ENCODE data around the gene TMEM119. TPM values are rescaled to one million over a fixed set of nuclear protein-coding genes. Genes with fewer than 3 reads are reported as not detected.

The TMEM119 gene
- total RNA-seq, 1 donor from 2014 or later = 1.3 TPM

DNA sequence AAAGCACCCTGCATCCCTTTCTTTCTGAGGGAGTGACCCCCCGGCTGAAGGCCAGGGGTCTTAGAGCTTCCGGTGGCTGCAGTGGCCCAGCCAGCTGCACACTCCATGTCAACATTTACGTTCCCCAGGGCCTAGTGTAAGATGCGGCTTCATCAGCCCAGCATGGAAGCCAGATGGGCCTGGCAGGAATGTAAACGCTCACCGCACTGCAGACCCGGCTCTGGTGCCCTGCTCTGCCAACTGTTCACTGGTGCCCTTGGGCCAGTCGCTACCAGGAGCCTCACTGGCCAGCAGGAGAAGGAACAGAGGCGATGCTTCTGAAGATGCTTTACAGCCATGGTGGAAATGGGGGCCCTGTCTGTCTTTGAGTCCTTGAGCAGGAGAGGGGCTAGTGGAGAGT lies 8.6 kb upstream of the TMEM119 start:
- ATAC-seq = no peak
- DNase-seq (ENCODE audit: missing footprints) = no peak
- intact Hi-C loops (cut with DNase I) = no loop called here

DNA sequence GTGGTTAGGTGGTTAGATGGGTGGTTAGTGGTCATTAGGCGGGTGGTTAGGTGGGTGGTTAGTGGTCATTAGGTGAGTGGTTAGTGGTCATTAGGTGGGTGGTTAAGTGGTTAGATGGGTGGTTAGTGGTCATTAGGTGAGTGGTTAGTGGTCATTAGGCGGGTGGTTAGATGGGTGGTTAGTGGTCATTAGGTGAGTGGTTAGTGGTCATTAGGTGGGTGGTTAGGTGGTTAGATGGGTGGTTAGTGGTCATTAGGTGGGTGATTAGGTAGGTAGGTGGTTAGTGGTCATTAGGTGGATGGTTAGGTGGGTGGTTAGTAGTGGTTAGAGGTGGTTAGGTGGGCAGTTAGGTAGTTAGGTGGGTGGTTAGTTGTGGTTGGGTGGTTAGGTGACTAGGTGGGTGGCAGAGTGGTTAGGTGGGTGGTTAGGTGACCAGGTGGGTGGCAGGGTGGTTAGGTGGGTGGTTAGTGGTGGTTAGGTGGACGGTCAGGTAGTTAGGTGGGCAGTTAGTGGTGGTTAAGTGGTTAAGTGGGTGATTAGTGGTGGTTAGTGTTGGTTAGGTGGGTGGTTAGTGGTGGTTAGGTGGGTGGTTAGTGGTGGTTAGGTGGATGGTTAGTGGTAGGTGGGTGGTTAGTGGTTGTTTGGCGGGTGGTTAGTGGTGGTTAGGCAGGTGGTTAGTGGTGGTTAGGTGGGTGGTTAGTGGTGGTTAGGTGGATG lies 8.0 kb upstream of the TMEM119 start:
- ATAC-seq (no peak), DNase-seq (ENCODE audit: missing footprints) (no peak)
- intact Hi-C loops (cut with DNase I) = no loop called here

DNA sequence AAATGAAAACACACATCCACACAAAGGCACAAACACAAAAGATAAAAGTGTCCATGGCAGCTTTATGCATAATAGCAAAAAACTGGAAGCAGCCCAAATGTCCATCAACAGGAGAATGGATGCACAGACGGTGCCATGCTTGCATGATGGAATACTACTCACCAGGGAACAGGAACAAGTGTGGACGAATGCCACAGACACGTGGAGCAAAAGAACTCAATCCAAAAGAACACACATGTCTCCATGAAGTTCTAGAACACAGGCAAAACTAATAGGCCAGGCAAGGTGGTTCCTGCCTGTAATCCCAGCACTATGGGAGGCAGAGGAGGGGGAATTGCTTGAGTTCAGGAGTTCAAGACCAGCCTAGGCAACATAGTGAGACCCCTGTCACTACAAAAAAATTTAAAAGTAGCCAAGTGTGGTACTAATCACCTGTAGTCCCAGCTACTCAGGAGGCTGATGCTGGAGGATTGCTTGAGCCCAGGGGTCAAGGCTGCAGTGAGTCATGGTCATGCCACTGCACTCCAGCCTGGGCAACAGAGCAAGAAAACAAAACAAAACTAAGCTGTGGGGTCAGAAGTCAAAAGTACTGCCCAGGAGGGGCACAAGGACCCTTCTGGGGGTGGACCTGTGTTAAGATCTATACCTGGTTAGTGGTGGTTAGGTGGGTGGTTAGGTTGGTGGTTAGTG lies 7.3 kb upstream of the TMEM119 start:
- no peak for DNase-seq (ENCODE audit: missing footprints)
- intact Hi-C loops (cut with DNase I) = no loop called here
- no peak for ATAC-seq

DNA sequence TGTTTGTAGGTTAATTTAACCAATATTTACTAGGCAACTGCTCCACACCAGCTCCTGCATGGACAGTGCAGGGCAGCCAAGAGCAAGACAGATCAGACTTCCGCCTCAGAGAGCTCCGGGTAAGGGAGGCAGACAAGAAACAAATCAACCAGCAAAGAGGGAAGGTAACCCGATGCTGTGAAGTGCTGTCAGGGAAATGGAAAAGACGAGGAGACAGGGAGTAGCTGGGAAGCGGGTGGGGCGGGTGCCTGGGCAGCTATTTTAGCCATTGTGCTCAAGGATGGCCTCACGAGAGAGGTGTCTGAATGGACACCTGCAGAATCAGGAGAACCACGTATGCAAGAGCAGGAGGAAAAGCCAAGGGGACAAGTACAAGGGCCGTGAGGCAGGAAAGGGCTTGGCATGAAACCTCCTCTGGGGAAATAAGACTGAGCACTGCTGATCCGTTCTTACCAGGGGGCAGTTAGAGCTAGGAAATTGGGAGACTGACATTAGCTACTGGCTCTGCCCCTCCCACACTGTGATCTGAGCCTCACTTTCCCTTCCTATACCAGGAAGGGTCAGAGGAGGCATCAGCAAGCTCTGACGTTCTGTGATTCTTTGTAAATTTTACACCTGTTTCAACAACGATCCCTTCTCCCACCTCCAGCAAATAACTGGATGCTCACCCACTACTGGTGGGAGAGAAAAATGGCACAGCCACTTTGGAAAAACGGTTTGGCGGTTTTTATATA lies 6.5 kb upstream of the TMEM119 start:
- no peak for ATAC-seq
- no peak for DNase-seq (ENCODE audit: missing footprints)
- intact Hi-C loops (cut with DNase I) = no loop called here

DNA sequence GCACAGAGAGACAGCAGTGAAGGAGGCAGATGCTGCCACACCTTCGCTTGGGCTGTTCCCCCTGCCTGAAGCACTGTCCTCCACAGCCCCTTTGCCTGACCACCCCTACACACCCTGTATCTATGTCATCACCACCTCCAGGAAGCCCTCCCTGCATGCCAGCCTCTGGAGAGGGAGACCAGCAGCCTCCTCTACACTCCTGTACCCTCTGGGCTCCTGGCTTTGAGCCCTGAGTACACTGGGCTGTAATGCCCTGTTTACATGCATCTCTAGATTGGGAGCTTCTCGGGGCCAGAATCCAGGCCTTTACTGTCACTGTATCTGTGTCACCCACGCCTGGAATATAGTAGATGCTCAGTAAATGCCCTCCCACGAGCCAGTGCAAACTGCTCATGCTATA lies 5.9 kb upstream of the TMEM119 start:
- ATAC-seq = no peak
- DNase-seq (ENCODE audit: missing footprints) = no peak
- intact Hi-C loops (cut with DNase I) = no loop called here

DNA sequence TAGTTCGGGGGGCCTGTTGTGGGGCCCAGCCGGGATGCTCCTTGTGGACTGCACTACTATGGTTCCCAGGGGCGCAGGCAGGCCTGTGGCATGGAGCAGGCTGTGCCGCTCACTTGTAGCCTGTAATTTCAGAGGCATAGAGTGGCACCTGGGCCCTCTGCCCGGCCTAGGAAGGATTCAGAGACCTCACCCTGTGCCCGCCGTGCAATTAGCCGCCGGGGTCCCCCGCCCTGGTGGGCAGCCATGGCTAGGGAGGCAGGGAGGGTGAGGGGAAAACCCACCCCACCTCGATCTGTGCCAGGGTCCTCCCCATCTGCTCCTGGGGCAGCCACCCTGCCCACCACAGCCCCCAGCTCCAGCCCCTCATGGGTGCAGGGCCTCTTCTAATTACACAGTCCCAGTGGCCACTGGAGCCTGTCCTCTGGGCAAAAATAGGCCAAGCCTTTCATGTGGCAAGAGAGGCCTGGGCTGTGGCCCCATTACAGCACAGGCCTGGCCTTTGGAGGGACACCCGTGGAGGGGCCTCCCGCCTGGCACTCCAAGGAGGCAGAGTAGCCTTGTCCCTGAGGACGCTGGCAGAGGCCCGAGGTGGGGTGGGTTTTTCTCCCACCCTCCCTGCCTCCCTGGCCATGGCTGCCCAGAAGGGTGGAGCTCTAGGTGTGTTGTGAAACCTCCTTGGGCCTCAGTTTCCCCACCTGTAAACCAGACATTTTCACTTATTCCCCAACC lies 5.3 kb upstream of the TMEM119 start:
- no peak for ATAC-seq
- no peak for DNase-seq (ENCODE audit: missing footprints)
- intact Hi-C loops (cut with DNase I) = no loop called here

DNA sequence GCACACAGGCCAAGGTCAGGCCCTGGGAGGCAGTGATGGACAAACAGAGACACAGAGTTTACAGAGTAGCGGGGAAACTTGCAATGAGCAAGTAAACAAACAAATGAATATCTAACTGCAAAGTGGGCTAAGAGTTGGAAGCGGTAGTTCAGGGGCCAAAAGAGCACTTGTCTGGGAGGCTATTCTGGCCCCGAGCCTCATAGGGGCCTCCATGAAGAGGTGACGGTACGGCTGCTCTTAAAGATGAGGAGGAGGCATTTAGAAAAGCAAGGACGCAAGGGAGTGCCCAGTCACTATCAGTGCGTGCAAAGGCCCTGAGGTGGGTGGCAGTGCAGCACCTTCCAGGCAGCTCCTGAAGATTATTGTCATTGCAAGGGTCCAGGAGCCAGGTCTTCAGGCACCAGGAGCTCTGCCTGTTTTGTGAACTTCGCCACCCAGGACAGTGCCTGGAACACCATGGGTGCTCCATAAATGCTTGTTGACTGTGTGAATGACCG lies 4.4 kb upstream of the TMEM119 start:
- intact Hi-C loops (cut with DNase I) = no loop called here
- DNase-seq (ENCODE audit: missing footprints) = no peak
- no peak for ATAC-seq

DNA sequence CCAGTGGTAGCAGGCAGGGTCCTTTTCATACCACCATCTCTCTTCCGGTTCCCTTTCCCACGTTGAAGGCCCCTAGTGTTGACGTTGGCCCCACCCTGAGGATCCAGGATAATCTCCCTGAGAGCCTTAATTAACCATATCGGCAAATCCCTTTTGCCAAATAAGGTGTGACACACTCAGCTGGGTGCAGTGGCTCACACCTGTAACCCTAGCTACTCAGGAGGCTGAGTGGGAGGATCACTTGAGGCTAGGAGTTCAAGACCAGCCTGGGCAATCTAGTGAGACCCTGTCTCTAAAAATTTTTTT lies 2.8 kb upstream of the TMEM119 start:
- DNase-seq (ENCODE audit: missing footprints) (no peak), ATAC-seq (no peak)
- intact Hi-C loops (cut with DNase I) = no loop called here

DNA sequence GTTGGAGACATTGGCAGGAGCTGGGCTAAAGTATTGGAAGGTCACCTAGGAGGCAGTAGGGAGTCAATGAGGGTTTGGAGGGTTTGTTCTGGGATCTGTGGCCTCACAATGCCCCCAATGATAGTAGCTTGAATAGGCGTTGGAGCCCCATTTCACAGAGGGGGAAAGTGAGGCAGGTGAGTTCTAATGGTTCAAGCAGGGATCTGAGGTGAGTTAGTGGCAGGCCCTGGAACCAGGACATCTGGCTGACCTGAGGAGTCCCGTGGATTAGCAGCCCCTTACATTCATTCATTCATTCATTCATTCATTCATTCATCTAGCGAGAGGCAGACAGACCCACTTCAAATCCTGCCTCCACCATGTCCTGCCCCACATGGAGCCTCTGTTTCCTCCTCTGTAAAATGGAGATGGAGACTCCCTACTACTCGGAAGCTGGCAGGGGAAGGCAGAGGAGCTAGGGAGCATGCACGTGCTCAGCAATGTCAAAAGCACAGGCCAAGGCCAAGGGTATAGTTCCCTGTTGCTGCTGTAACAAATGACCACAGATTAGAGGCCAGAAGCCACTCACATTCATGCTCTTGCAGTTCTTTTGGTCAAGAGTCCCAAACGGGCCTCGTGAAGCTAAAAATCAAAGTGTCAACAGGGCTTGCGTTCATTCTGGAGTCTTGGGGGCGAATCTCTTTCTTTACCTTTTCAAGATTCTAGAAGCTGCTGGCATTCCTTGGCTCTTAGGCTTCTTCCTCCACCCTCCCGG lies 2.2 kb upstream of the TMEM119 start:
- intact Hi-C loops (cut with DNase I) = no loop called here
- no peak for DNase-seq (ENCODE audit: missing footprints)
- ATAC-seq = no peak

DNA sequence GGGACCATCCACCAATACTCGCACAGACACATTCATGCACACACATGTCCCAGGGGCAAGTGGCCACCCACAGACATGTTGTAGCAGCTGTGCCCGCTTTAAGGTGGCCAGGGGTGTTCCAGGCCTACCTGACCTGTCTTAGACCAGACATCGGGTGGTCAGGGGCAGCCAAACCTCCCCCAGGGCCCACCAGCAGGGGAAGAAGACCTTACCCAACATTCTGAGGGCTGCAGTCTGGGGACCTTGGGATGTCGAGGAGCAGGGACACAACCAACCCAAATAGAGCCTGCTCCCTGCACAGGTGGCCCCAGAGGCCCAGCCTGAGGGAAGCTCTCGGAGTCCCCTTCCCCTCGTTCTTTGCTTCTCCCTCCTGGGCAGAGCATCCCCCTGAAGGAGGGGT lies 1.7 kb upstream of the TMEM119 start:
- DNase-seq (ENCODE audit: missing footprints) (no peak), ATAC-seq (no peak)
- intact Hi-C loops (cut with DNase I) = no loop called here

DNA sequence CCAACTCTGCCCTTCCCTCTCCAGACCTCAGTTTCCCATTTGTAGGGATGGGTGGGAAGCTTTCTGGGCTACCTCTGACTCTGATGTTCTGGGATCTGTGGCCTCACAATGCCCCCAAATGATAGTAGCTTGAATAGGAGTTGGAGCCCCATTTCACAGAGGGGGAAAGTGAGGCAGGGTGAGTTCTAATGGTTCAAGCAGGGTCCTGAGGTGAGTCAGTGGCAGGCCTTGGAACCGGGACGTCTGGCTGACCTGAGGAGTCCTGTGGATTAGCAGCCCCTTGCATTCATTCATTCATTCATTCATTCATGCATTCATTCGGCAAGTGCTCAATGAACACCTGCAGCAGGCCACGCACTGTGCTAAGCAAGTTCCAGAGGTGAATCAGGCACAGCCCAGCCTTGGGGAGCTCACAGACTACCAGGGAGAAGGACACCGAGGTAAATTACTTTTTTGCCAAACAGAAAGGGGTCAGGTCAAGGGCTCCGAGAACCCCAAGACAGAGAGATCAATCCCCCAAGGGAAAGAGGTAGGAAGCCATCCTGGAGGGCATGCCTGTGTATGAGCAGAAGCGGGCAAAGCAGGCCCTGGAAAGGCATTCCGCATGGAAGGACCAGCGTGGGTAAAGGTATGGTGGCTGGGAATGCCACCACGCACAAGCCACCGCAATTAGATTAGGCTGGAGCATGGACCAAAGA lies 818 bp upstream of the TMEM119 start:
- intact Hi-C loops (cut with DNase I) = no loop called here
- no peak for ATAC-seq
- DNase-seq (ENCODE audit: missing footprints) = no peak

DNA sequence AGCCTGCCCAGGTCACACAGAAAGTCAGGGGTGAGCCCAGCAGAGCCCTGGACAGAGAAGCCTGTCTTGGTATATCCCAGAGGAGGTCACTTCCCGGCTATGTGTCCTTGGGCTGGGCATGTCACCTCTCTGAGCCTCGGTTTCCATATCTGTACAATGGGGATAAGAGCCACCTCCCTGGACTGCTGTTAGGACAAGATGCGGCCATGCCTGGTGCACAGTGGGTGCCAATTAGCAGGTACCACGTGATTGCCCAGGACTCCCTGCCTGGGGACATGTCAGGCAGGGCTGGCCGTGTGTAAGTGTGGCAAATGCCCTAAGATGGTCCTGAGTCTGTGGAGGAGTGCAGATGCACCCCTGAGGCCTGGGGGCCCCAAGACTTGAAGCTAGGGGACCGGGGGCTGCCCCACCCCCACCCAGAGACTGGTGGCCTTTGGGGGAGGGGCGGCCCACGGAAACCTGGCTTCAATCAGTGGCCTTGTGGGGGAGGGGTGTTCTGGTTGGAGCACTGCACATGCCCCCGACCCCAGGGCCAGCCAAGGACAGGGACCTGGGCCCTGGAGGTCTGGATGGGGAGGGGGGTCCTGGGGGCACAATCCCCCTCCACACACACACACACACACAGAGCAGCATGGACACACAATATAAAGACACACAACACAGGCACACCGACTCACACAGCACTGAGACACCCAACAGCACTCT lies 878 bp downstream of the TMEM119 start:
- intact Hi-C loops (cut with DNase I) = no loop called here
- DNase-seq (ENCODE audit: missing footprints) (no peak), ATAC-seq (no peak)

DNA sequence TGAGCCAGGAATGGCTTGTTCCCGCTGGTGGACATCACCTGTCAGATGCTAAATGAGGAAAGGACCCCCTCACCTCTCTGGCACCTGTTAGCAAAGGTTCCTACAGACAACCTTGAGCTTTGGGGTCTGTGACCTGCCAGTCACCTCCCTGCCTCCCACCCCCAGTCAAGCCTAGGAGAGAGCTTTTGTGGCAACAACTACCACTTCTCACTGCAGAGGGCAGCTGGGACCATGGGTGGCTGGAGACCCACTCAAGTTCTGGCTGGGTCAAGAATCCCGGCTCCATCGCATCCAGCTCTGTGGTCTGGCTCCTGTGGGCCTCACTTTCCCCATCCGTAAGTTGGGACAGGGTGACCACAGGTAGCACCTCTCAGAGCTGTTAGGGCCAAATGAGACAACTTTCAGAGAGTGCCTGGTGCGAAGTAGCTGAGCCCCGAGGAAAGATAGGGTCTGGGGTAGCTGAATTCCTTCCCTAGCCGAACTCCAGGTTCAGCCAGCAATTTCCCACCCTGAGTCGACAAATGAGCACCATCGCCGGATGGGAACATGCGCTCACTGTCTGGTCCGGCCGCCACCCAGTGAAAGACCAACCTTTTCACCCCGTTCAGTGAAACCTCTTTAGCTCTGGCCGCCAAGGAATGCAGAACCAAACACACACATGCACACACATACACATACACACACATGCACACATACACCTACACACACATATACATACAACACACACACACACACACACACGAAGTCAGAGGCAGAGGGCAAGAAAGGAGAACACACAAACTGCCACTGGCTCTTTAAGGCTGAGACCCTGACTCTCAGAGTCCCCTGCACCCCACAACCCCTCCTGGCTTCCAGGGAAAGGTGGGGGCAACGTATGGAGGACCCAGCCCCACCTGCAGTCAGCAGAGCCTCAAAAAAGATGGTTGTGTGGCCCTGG lies 1.9 kb downstream of the TMEM119 start:
- intact Hi-C loops (cut with DNase I) = no loop called here
- ATAC-seq = no peak
- DNase-seq (ENCODE audit: missing footprints) = no peak

DNA sequence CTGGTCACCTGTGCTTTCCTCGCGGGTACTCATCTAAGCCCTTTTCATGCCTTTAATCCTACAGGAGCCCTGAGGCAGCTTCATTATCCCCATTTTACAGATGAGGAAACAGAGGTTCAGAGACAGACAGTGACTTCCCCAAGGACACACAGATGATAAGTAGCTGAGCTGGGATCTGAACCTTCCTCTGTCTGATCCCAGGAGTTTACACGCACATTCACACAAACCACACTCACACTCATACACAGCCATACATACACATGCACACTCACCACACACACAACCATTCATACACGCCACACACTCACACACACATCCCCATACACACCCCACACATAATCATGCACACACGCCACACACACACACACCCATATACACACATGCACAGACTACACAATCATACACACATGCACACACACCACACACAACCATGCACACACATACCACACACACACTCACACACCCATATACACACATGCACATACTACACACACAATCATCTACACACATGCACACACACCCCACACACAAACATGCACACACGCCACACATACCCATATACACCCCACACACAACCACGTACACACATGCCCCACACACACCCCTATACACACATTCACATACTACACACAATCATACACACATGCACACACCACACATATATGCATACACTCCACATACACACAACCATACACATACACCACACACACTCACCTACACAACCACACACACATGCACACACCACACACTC lies 2.7 kb downstream of the TMEM119 start:
- ATAC-seq (no peak), DNase-seq (ENCODE audit: missing footprints) (no peak)
- intact Hi-C loops (cut with DNase I) = no loop called here

DNA sequence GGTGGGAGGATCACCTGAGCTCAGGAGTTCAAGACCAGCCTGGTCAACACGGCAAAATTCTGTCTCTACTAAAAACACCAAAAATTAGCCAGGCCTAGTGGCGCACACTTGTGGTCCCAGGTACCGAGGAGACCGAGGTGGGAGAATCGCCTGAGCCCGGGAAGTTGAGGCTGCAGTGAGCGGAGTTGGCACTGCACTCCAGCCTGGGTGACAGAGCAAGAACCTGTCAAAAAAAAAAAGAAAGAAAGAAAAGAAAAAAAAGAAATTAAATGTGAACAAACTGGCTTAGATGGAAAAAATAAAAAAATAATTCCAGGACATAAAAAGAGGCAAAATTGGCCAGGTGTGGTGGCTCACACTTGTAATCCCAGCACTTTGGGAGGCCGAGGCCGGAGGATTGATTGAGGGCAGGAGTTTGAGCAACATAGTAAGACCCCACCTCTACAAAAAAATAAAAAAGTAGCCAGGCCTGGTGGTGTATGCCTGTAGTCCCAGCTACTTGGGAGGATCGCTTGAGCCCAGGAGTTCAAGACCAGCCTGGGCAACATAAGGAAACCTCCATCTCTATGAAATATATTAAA lies 3.5 kb downstream of the TMEM119 start:
- no peak for DNase-seq (ENCODE audit: missing footprints)
- no peak for ATAC-seq
- intact Hi-C loops (cut with DNase I) = no loop called here
